ENCODE data around the gene GDPD5.

GDPD5 gene

DNA sequence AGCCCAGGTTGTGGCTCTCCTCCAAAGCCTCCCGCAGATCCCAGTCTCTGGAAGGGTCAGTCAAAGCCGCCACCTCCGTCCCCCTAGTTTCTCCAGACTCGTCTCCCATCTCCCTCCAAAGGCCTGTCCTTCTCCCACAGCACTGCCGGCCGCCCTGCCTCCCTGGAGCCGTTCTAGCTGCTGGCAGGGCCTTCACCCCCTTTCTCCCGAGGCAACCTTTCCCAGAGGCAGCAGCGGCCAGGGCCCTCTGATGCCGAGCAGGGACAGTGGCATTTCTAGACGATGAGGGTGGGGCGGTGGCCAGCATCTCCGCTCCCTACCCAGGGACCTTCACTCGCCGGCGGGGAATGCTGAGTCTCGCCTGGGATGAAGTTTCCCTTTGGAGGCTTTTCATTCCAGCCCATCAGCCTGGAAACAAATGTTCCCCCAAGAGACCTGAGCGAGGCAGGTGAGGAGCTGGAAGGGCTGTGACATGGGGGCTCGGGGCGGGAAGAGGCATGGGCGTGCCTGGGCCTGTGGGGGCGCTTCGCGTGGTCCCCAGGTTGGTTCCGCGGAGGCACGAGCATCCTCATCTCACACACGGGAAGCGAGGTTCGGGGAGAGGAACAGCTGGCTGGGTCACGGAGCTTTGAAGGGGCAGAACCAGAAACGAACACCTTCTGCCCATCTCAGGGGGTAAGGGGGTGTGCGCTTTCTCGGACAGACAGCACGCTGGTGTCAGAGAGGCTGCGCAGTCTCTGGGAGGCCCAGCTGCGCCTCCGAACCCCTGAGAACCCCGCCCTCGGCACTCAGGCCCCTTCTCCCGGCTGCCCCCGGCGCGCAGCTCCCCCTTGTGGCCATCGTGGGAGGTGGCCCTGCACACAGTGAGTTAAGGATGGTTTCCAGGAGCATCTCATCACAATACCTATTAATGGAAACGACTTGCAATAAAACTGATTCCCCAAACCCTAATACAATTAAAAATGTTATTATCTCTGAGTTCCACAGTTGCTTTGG is 74.6 kb downstream of the GDPD5 start:
- no peaks in the 10 kb centered on the region for H3K4me1 ChIP-seq (ENCODE audit: control insufficient read depth, insufficient read depth, low read length)
- H3K4me3 ChIP-seq (ENCODE audit: low read depth, low read length) = no peak overlapping the region
- no peaks in the 10 kb centered on the region for H3K36me3 ChIP-seq (ENCODE audit: control insufficient read depth, insufficient read depth, low read length)
- H3K9ac ChIP-seq (ENCODE audit: low read depth, low read length) = no peak overlapping the region
- H3K27me3 ChIP-seq (ENCODE audit: control insufficient read depth, insufficient read depth, low read length) = no peaks in the 10 kb centered on the region
- no peaks in the 10 kb centered on the region for H3K9me3 ChIP-seq (ENCODE audit: control insufficient read depth, insufficient read depth, low read length)

DNA sequence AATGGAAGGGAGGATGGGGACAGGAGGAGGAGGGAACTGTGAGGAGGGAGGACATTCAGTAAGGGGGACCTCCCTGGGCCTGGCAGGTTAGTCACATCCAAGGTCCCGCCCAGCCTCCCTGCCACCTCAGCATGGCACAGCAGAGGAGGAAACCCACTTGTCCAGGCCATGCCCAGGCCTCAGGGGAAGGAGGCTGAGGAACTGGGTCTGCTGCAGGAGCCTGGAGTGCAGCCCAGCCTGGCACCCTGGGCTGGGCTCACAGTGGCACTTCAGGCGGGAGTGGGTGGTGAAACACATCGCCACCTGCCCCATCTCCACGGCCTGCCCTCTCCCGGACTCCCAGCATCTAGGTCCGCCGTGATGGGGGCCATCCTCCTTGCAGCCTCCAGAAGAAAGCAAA is 75.5 kb downstream of the GDPD5 start:
- Histone ChIP-seq H3K4me3 (ENCODE audit: low read depth, low read length) (no peak overlapping the region), H3K4me1 (ENCODE audit: control insufficient read depth, insufficient read depth, low read length) (no peaks in the 10 kb centered on the region), H3K9ac (ENCODE audit: low read depth, low read length) (no peak overlapping the region), H3K36me3 (ENCODE audit: control insufficient read depth, insufficient read depth, low read length) (no peaks in the 10 kb centered on the region), H3K27me3 (ENCODE audit: control insufficient read depth, insufficient read depth, low read length) (no peaks in the 10 kb centered on the region), H3K9me3 (ENCODE audit: control insufficient read depth, insufficient read depth, low read length) (no peaks in the 10 kb centered on the region)

DNA sequence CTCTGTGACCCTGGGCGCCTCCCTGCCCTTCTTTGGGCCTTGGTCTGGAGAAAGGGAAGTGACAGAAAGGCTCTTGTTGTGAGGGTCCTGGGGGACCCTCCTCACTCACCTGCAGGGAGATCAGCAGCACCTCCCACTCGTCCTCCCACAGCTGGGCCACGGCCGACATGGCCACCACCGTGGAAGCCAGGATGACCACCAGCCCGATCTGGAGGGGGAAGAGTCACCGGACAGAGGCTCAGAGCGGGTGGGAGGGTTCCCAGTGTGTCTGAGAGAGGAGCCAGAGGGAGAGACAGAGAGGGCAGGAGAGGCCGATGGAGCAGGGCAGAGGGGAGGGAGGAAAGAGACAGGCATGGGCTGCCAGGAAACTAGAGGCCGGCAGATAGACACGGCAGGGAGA is 76.0 kb downstream of the GDPD5 start:
- Histone ChIP-seq H3K4me1 (ENCODE audit: control insufficient read depth, insufficient read depth, low read length) (no peaks in the 10 kb centered on the region), H3K27me3 (ENCODE audit: control insufficient read depth, insufficient read depth, low read length) (no peaks in the 10 kb centered on the region), H3K4me3 (ENCODE audit: low read depth, low read length) (no peak overlapping the region), H3K9ac (ENCODE audit: low read depth, low read length) (no peak overlapping the region), H3K9me3 (ENCODE audit: control insufficient read depth, insufficient read depth, low read length) (no peaks in the 10 kb centered on the region), H3K36me3 (ENCODE audit: control insufficient read depth, insufficient read depth, low read length) (no peaks in the 10 kb centered on the region)

DNA sequence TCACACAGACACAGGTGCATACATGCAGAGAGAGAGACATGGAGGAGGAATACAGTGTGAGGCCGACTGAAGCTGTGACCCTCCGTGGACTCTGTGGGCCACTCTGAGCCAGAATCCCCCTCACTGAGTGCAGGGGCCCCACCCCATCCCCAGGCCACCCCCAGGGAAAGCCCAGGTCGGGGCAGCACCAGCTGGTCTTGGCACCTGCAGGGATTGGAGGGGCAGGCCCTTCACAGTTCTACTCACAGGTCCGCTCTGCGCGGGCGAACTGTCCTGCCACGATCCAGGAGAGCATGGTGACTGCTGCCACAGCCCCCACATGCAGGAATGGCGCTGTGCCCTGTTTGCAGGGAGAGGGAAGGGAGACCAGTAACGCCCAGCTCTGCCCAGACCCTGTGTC is 76.5 kb downstream of the GDPD5 start:
- H3K36me3 ChIP-seq (ENCODE audit: control insufficient read depth, insufficient read depth, low read length) = no peaks in the 10 kb centered on the region
- H3K9ac ChIP-seq (ENCODE audit: low read depth, low read length) = no peak overlapping the region
- no peak overlapping the region for H3K4me3 ChIP-seq (ENCODE audit: low read depth, low read length)

DNA sequence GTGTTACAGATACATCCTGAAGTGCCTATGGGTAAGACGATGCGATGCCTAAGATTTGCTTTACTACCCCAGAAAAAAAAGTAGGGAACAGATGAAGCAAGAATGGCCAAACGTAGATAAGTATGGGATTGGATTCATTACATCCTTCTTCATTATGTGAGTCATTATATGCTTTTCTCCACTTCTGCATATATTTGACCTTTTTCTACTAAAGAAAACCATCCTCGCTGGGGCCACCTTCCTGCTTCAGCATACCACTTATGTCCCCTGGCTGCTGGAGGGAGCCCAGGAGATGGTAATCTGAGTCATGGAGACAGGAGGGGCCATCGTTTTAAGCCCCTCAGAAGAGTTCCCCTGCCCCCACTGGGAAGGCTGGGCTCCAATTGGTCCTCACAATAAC is 78.3 kb downstream of the GDPD5 start:
- Histone ChIP-seq H3K4me3 (ENCODE audit: low read depth, low read length) (no peak overlapping the region), H3K9ac (ENCODE audit: low read depth, low read length) (no peak overlapping the region), H3K36me3 (ENCODE audit: control insufficient read depth, insufficient read depth, low read length) (no peaks in the 10 kb centered on the region), H3K4me1 (ENCODE audit: control insufficient read depth, insufficient read depth, low read length) (no peaks in the 10 kb centered on the region), H3K9me3 (ENCODE audit: control insufficient read depth, insufficient read depth, low read length) (no peaks in the 10 kb centered on the region), H3K27me3 (ENCODE audit: control insufficient read depth, insufficient read depth, low read length) (no peaks in the 10 kb centered on the region)

More for the DNA sequence above, 76.5 kb downstream of the GDPD5 start:
- Histone ChIP-seq H3K4me1 (ENCODE audit: control insufficient read depth, insufficient read depth, low read length) (no peaks in the 10 kb centered on the region), H3K9me3 (ENCODE audit: control insufficient read depth, insufficient read depth, low read length) (no peaks in the 10 kb centered on the region), H3K27me3 (ENCODE audit: control insufficient read depth, insufficient read depth, low read length) (no peaks in the 10 kb centered on the region)

DNA sequence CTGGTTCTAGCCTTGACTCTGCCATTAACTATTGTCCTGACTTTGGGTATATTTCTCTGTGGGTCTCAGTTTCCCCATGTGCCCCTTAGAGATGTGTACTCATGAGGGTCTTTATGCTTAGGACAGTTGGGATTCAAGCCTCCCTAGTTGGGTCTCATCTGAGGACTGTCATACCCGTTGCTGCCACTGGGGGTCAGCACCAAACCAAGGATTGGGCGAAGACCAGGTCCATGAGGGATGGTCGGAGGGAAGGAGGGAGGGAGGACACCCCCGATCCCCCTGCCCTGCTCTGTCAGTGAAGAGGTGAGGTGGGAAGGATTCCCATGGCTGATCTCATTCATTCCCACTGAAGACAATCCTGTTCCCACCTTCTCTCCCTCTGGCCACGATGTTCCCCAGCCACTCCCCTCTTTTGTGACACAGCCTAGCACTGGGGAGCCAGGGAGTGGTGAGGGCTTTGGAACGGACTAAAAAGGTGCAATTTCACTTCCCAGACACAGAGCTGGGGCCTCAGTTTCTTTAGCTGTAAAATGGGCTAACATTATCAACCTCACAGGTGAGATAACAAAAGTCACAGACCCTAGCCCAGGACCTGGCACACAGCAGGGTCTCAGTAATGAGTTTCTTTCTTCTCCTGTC is 80.3 kb downstream of the GDPD5 start:
- Histone ChIP-seq H3K4me3 (ENCODE audit: low read depth, low read length) (no peak overlapping the region), H3K9me3 (ENCODE audit: control insufficient read depth, insufficient read depth, low read length) (no peaks in the 10 kb centered on the region)

DNA sequence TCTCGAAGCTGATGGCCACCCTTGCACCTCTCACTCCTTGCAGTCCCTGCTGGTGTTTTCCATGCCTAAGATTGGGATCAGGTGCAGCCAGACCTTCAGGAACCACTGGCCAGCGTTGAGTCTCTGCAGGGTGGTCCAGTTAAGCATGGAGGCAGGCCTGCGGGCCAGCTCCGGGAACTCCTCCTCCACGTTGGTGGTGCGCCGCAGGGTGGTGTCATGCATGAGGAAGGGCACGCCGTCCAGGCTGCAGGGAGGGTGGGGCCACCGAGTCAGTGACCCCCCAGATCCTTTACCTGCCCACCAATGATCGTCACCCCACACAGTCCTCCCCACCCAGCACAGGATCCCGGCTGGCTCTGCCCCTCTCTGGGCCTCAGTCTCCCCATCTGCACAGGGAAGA is 82.7 kb downstream of the GDPD5 start:
- H3K4me3 ChIP-seq (ENCODE audit: low read depth, low read length) = no peak overlapping the region
- H3K27me3 ChIP-seq (ENCODE audit: control insufficient read depth, insufficient read depth, low read length) = no peaks in the 10 kb centered on the region
- H3K4me1 ChIP-seq (ENCODE audit: control insufficient read depth, insufficient read depth, low read length) = no peaks in the 10 kb centered on the region
- no peaks in the 10 kb centered on the region for H3K9me3 ChIP-seq (ENCODE audit: control insufficient read depth, insufficient read depth, low read length)
- H3K36me3 ChIP-seq (ENCODE audit: control insufficient read depth, insufficient read depth, low read length) = peaks cover 3% of the 10 kb centered on the region
- no peak overlapping the region for H3K9ac ChIP-seq (ENCODE audit: low read depth, low read length)

More for the DNA sequence above, 80.3 kb downstream of the GDPD5 start:
- Histone ChIP-seq H3K9ac (ENCODE audit: low read depth, low read length) (no peak overlapping the region), H3K4me1 (ENCODE audit: control insufficient read depth, insufficient read depth, low read length) (no peaks in the 10 kb centered on the region), H3K36me3 (ENCODE audit: control insufficient read depth, insufficient read depth, low read length) (peaks cover 3% of the 10 kb centered on the region), H3K27me3 (ENCODE audit: control insufficient read depth, insufficient read depth, low read length) (no peaks in the 10 kb centered on the region)

DNA sequence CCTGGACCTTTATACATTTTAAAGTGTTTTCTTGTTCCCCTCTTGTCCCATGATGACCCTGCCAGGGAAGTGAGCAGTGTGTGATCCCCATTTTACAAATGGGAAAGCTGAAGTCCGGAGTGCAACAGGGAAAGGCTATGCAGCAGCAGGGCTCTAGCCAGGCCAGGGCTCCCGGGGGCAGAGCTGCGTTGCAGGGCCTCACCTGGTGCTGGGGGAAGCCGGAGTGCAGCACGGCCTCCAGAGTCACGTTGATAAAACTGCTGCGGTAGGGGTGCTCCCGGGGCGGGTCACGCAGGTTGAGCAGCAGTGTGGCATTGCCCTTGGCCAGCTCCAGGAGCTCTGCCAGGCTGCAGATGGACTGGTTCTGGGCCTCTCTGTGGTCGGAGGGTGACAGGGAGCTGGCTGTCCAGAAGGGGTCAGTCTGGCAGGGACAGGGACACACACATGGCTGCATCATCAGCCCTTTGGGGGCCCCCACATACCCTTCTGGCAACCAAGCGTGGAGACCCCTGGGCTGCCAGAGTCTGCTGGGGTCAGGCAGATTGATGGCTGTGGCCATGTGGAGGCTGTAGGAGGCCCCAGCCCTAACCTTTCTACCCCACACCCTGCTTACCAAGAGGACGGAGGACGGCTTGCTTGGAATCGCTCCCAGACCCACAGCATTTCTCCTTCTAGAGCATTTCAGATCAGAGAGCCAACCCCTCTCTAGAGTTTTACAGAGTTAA is 83.4 kb downstream of the GDPD5 start:
- Histone ChIP-seq H3K27me3 (ENCODE audit: control insufficient read depth, insufficient read depth, low read length) (no peaks in the 10 kb centered on the region), H3K4me1 (ENCODE audit: control insufficient read depth, insufficient read depth, low read length) (no peaks in the 10 kb centered on the region), H3K36me3 (ENCODE audit: control insufficient read depth, insufficient read depth, low read length) (peaks cover 3% of the 10 kb centered on the region), H3K9ac (ENCODE audit: low read depth, low read length) (no peak overlapping the region), H3K4me3 (ENCODE audit: low read depth, low read length) (no peak overlapping the region), H3K9me3 (ENCODE audit: control insufficient read depth, insufficient read depth, low read length) (no peaks in the 10 kb centered on the region)

DNA sequence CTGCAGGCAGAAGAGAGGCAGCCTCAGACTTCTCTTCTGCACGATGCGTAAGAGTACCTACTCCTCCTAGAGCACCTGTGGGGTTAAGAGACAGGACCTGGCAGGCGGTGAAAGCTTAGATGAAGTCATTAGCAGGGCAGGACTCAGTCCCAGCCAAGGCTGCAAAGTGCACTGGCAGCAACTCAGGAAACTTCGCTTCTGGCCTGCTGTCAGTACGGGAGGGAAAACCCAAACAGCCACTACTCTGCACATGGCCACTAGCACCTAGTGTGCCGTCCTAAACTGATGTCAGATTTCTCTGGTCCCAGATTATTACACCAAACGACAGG is 84.0 kb downstream of the GDPD5 start:
- Histone ChIP-seq H3K9ac (ENCODE audit: low read depth, low read length) (no peak overlapping the region), H3K4me3 (ENCODE audit: low read depth, low read length) (no peak overlapping the region), H3K27me3 (ENCODE audit: control insufficient read depth, insufficient read depth, low read length) (no peaks in the 10 kb centered on the region), H3K9me3 (ENCODE audit: control insufficient read depth, insufficient read depth, low read length) (no peaks in the 10 kb centered on the region), H3K36me3 (ENCODE audit: control insufficient read depth, insufficient read depth, low read length) (peaks cover 4% of the 10 kb centered on the region), H3K4me1 (ENCODE audit: control insufficient read depth, insufficient read depth, low read length) (no peaks in the 10 kb centered on the region)

DNA sequence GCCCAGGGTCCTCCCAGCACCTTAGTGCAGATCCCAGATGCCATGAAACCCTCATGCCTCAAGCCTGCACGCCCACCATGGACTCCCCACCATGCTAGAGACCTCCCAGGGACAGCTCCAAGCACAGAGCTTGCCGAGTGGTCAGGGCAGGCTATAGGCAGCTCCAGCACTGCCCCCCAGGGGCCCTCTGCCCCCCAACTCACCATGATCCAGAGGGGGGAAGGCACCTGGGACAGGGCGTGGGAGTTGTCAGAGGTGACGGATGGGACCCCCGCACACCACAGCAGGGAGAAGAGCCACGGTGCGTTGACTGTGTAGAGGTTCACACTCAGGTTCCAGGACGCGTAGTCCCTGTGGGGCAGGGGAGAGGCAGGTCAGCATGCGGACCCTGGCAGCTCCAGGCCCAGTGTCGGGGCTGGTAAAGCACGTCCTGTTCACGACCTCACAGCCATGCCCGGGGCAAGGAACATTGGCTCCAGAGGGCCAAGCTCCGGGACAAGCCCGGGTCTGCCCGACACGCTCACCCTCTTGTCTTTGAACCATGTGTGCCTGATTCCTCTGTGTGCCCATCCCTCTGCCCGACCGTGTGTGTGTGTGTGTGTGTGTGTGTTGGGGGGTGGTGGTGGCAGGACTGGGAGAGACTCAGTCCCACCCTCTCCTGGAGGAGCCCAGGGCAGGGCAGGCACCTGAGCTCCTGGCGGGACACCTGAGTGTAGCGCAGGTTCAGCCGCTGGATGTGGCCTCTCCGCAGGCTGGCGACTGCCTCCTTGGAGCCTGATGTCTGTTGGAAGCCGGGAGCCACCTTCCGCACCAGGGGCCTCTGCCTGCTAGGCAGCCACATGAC is 84.6 kb downstream of the GDPD5 start:
- Histone ChIP-seq H3K36me3 (ENCODE audit: control insufficient read depth, insufficient read depth, low read length) (peaks cover 7% of the 10 kb centered on the region), H3K27me3 (ENCODE audit: control insufficient read depth, insufficient read depth, low read length) (no peaks in the 10 kb centered on the region)

DNA sequence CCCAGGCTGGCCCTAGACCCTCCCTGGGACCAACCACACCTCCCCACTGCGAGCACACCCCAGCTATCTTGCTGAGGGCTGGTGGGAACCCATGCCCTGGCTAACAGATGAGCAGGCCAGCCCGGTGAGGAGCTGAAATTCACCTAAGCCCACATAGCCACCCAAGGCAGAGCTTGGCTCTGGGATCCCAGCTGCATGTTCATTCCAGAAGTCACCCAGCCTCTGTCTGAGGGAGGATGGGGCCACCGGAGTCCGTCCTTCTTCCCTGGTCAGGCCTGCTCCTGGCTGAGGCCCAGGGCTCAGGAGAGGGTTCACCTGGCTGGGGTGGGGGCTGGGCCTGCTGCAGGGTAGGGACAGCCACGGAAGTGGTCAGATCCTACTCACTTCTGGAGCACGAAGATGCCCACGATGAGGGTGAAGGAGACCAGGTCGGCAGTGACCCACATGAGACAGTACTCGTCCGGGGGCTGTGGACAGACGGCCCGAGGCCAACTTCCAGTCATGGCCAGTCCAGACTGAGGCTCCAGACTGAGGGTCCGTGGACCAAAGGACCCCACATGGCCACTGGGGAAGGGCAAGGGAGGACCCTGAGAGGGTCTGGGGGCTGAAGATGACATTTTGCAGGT is 86.1 kb downstream of the GDPD5 start:
- no peak overlapping the region for H3K4me3 ChIP-seq (ENCODE audit: low read depth, low read length)
- H3K27me3 ChIP-seq (ENCODE audit: control insufficient read depth, insufficient read depth, low read length) = no peaks in the 10 kb centered on the region
- H3K36me3 ChIP-seq (ENCODE audit: control insufficient read depth, insufficient read depth, low read length) = peaks cover 7% of the 10 kb centered on the region
- H3K4me1 ChIP-seq (ENCODE audit: control insufficient read depth, insufficient read depth, low read length) = no peaks in the 10 kb centered on the region
- no peaks in the 10 kb centered on the region for H3K9me3 ChIP-seq (ENCODE audit: control insufficient read depth, insufficient read depth, low read length)
- H3K9ac ChIP-seq (ENCODE audit: low read depth, low read length) = no peak overlapping the region

More for the DNA sequence above, 84.6 kb downstream of the GDPD5 start:
- no peak overlapping the region for H3K9ac ChIP-seq (ENCODE audit: low read depth, low read length)
- no peaks in the 10 kb centered on the region for H3K4me1 ChIP-seq (ENCODE audit: control insufficient read depth, insufficient read depth, low read length)
- no peak overlapping the region for H3K4me3 ChIP-seq (ENCODE audit: low read depth, low read length)
- H3K9me3 ChIP-seq (ENCODE audit: control insufficient read depth, insufficient read depth, low read length) = no peaks in the 10 kb centered on the region
